Activated B cell treated with CpG ODN at 0.5 μM for 24 hours (primary cell): ENCODE measurements around the gene GRIA1. TPM values are rescaled to one million over a fixed set of nuclear protein-coding genes. Genes with fewer than 3 reads are reported as not detected.

Experiments
- ATAC-seq: fragments of 200-7000 bp; cut with Tn5 transposase; one replicate; pipeline ENCODE4 v1.10.0; 2021; ENCODE audit warnings: low read depth, mild to moderate bottlenecking, moderate library complexity
- CTCF ChIA-PET: fragments of 350-600 bp; sonication (Branson Sonifier 250); formaldehyde crosslinking; loops from one replicate; lab custom pipeline; 2021; ENCODE audit warnings: antibody characterized with exemption; lab: Charles Lee
- POLR2A ChIA-PET: fragments of 350-600 bp; sonication (Branson Sonifier 250); formaldehyde crosslinking; loops from one replicate; lab custom pipeline; 2021; ENCODE audit warnings: antibody characterized with exemption; lab: Charles Lee
- DNase-seq: peaks from one replicate; pipeline ENCODE4 v3.0.0; 2022
- H3K27ac Mint-ChIP-seq: one replicate; pipeline ENCODE4 v1.8.0; 2020; ENCODE audit warnings: mixed read lengths
- H3K27me3 Mint-ChIP-seq: one replicate; pipeline ENCODE4 v1.8.0; 2021; ENCODE audit warnings: mixed read lengths
- H3K36me3 Mint-ChIP-seq: one replicate; pipeline ENCODE4 v1.8.0; 2021; ENCODE audit warnings: low read depth, mixed read lengths
- H3K4me1 Mint-ChIP-seq: one replicate; pipeline ENCODE4 v1.8.0; 2021; ENCODE audit warnings: mixed read lengths
- H3K4me3 Mint-ChIP-seq: one replicate; pipeline ENCODE4 v1.8.0; 2020; ENCODE audit warnings: mild to moderate bottlenecking, mixed read lengths
- H3K9me3 Mint-ChIP-seq: one replicate; pipeline ENCODE4 v1.8.0; 2020; ENCODE audit warnings: mixed read lengths
- CTCF ChIP-seq: fragments of 200-600 bp; IDR thresholded peaks from one replicate; pipeline ENCODE4 v1.8.0; 2022; ENCODE audit warnings: antibody characterized with exemption, mild to moderate bottlenecking
- intact Hi-C: fragments of 100-400 bp; cut with micrococcal nuclease; formaldehyde crosslinking; loops from one replicate; pipeline ENCODE4 v1.15.1; 2024
- total RNA-seq: library from RNA; stranded (reverse); gene quantifications from 2 replicates; pipeline ENCODE4 v1.2.3, GENCODE V29; 2022

Gene GRIA1
- total RNA-seq, 1 donor from 2014 or later = not detected

GRCh38 chr5:153654504-153655200 lies 164.2 kb downstream of the GRIA1 start:
- DNase-seq (no peak), ATAC-seq (no peak)
- ChIA-PET POLR2A (no interaction called here), CTCF (no interaction called here)
- H3K4me1 Mint-ChIP-seq = no peaks in the 10 kb centered on the region
- no peaks in the 10 kb centered on the region for H3K27me3 Mint-ChIP-seq
- no peak overlapping the region for H3K27ac Mint-ChIP-seq
- H3K9me3 Mint-ChIP-seq = no peaks in the 10 kb centered on the region
- H3K36me3 Mint-ChIP-seq = no peaks in the 10 kb centered on the region
- intact Hi-C loops = no loop called here
- TF ChIP-seq CTCF = no peak
- H3K4me3 Mint-ChIP-seq = no peak overlapping the region

GRCh38 chr5:153655201-153655510 lies 164.7 kb downstream of the GRIA1 start:
- no peak for ATAC-seq
- Mint-ChIP-seq H3K27ac (no peak overlapping the region), H3K4me3 (no peak overlapping the region), H3K27me3 (no peaks in the 10 kb centered on the region), H3K36me3 (no peaks in the 10 kb centered on the region), H3K9me3 (no peaks in the 10 kb centered on the region), H3K4me1 (no peaks in the 10 kb centered on the region)
- no peak for TF ChIP-seq CTCF
- DNase-seq = no peak
- ChIA-PET POLR2A (no interaction called here), CTCF (no interaction called here)
- intact Hi-C loops = no loop called here

GRCh38 chr5:153658149-153658548 lies 167.7 kb downstream of the GRIA1 start:
- no peaks in the 10 kb centered on the region for H3K36me3 Mint-ChIP-seq
- no peak for TF ChIP-seq CTCF
- DNase-seq = no peak
- ChIA-PET CTCF (no interaction called here), POLR2A (no interaction called here)
- no peak for ATAC-seq
- H3K27me3 Mint-ChIP-seq = no peaks in the 10 kb centered on the region
- H3K9me3 Mint-ChIP-seq = no peaks in the 10 kb centered on the region
- no peak overlapping the region for H3K4me3 Mint-ChIP-seq
- no peak overlapping the region for H3K27ac Mint-ChIP-seq
- intact Hi-C loops = no loop called here
- no peaks in the 10 kb centered on the region for H3K4me1 Mint-ChIP-seq

GRCh38 chr5:153658606-153659005 lies 168.1 kb downstream of the GRIA1 start:
- no peak for TF ChIP-seq CTCF
- H3K27ac Mint-ChIP-seq = no peak overlapping the region
- ChIA-PET CTCF (no interaction called here), POLR2A (no interaction called here)
- intact Hi-C loops = no loop called here
- ATAC-seq = no peak
- no peaks in the 10 kb centered on the region for H3K27me3 Mint-ChIP-seq
- no peak overlapping the region for H3K4me3 Mint-ChIP-seq
- no peaks in the 10 kb centered on the region for H3K4me1 Mint-ChIP-seq
- no peak for DNase-seq
- H3K9me3 Mint-ChIP-seq = no peaks in the 10 kb centered on the region
- no peaks in the 10 kb centered on the region for H3K36me3 Mint-ChIP-seq

GRCh38 chr5:153659039-153659736 lies 168.7 kb downstream of the GRIA1 start:
- Mint-ChIP-seq H3K27me3 (no peaks in the 10 kb centered on the region), H3K9me3 (no peaks in the 10 kb centered on the region), H3K36me3 (no peaks in the 10 kb centered on the region), H3K4me3 (no peak overlapping the region), H3K4me1 (no peaks in the 10 kb centered on the region), H3K27ac (no peak overlapping the region)
- intact Hi-C loops = no loop called here
- TF ChIP-seq CTCF = no peak
- ATAC-seq (no peak), DNase-seq (no peak)
- ChIA-PET CTCF (no interaction called here), POLR2A (no interaction called here)
